GM18526 (cell line): ENCODE measurements around the gene PRKD1.

Source experiments
- POLR2A ChIP-seq: IDR thresholded peaks from 3 replicates; pipeline ENCODE4 v1.6.1; 2011; ENCODE audit not compliant: insufficient read length; ENCODE audit errors: extremely low read depth

The PRKD1 gene

GRCh38 chr14:29857551-29857950 is 70.1 kb downstream of the PRKD1 start:
- TF ChIP-seq POLR2A = no peak

GRCh38 chr14:29856516-29856915 is 71.1 kb downstream of the PRKD1 start:
- no peak for TF ChIP-seq POLR2A

GRCh38 chr14:29853272-29853671 is 74.4 kb downstream of the PRKD1 start:
- no peak for TF ChIP-seq POLR2A

- no peak for TF ChIP-seq POLR2A
Measured at GRCh38 chr14:29851397-29851796, 76.2 kb downstream of the PRKD1 start.

GRCh38 chr14:29847056-29847380 is 80.6 kb downstream of the PRKD1 start:
- no peak for TF ChIP-seq POLR2A

- no peak for TF ChIP-seq POLR2A
Measured at GRCh38 chr14:29846339-29847055, 81.2 kb downstream of the PRKD1 start.

- no peak for TF ChIP-seq POLR2A
Measured at GRCh38 chr14:29843981-29844380, 83.7 kb downstream of the PRKD1 start.

- TF ChIP-seq POLR2A = no peak
Measured at GRCh38 chr14:29842228-29842627, 85.4 kb downstream of the PRKD1 start.

- no peak for TF ChIP-seq POLR2A
Measured at GRCh38 chr14:29838752-29839151, 88.9 kb downstream of the PRKD1 start.

GRCh38 chr14:29836395-29836794 is 91.3 kb downstream of the PRKD1 start:
- TF ChIP-seq POLR2A = no peak

GRCh38 chr14:29832042-29832441 is 95.6 kb downstream of the PRKD1 start:
- no peak for TF ChIP-seq POLR2A

- no peak for TF ChIP-seq POLR2A
Measured at GRCh38 chr14:29829851-29830250, 97.8 kb downstream of the PRKD1 start.

GRCh38 chr14:29823816-29824215 is 103.8 kb downstream of the PRKD1 start:
- TF ChIP-seq POLR2A = no peak

- TF ChIP-seq POLR2A = no peak
Measured at GRCh38 chr14:29822430-29822709, 105.3 kb downstream of the PRKD1 start.

GRCh38 chr14:29821661-29822429 is 105.8 kb downstream of the PRKD1 start:
- no peak for TF ChIP-seq POLR2A

- TF ChIP-seq POLR2A = no peak
Measured at GRCh38 chr14:29821242-29821641, 106.4 kb downstream of the PRKD1 start.

- TF ChIP-seq POLR2A = no peak
Measured at GRCh38 chr14:29820785-29821184, 106.9 kb downstream of the PRKD1 start.
